HG02852 (cell line): Measurements from ENCODE around the gene PI4KA.

Source experiments
- ATAC-seq: cut with Tn5 transposase; IDR thresholded peaks from one replicate; pipeline ENCODE4 v1.9.1; 2021; ENCODE audit warnings: mild to moderate bottlenecking, moderate library complexity; ENCODE audit not compliant: unreplicated experiment

Gene PI4KA

GRCh38 chr22:20794650-20795413, 63.8 kb downstream of the PI4KA start:
- ATAC-seq, result no peak

- no peak for ATAC-seq
Observed at GRCh38 chr22:20793748-20794649, 64.6 kb downstream of the PI4KA start.

- ATAC-seq, result no peak
Observed at GRCh38 chr22:20792966-20793728, 65.5 kb downstream of the PI4KA start.

- no peak for ATAC-seq
Observed at GRCh38 chr22:20792221-20792965, 66.2 kb downstream of the PI4KA start.

GRCh38 chr22:20788627-20789344, 69.8 kb downstream of the PI4KA start:
- ATAC-seq, result no peak

GRCh38 chr22:20787746-20788626, 70.6 kb downstream of the PI4KA start:
- ATAC-seq, result no peak

GRCh38 chr22:20787223-20787622, 71.4 kb downstream of the PI4KA start:
- ATAC-seq, result no peak

- ATAC-seq, result no peak
Observed at GRCh38 chr22:20786536-20786979, 72.1 kb downstream of the PI4KA start.

GRCh38 chr22:20786048-20786447, 72.6 kb downstream of the PI4KA start:
- ATAC-seq, result no peak

- no peak for ATAC-seq
Observed at GRCh38 chr22:20785415-20785814, 73.2 kb downstream of the PI4KA start.

GRCh38 chr22:20783844-20784723, 74.5 kb downstream of the PI4KA start:
- ATAC-seq, result no peak

GRCh38 chr22:20783300-20783673, 75.3 kb downstream of the PI4KA start:
- no peak for ATAC-seq

- no peak for ATAC-seq
Observed at GRCh38 chr22:20782596-20783299, 75.9 kb downstream of the PI4KA start.

- ATAC-seq, result no peak
Observed at GRCh38 chr22:20782083-20782482, 76.5 kb downstream of the PI4KA start.

- ATAC-seq, result no peak
Observed at GRCh38 chr22:20781272-20781990, 77.2 kb downstream of the PI4KA start.

- ATAC-seq, result no peak
Observed at GRCh38 chr22:20779818-20780158, 78.8 kb downstream of the PI4KA start.
